Occipital lobe (tissue), 2 donors: ENCODE data around the gene HNRNPH1. TPM values are rescaled to one million over a fixed set of nuclear protein-coding genes. Genes with fewer than 3 reads are reported as not detected.

ENCODE experiments used
- DNase-seq: peaks from one replicate; lab custom pipeline; 2025; lab: John Stamatoyannopoulos, UW
- total RNA-seq: library from RNA; depleted of rRNA; stranded (reverse); fragments of >200 nt; gene quantifications from one replicate; pipeline ENCODE4 v1.2.3, GENCODE V29; 2014

The HNRNPH1 gene
- total RNA-seq, 1 donor from 2014 or later = 755 TPM

GRCh38 chr5:179623906-179624741 is 653 bp upstream of the HNRNPH1 start:
- no peak for DNase-seq

GRCh38 chr5:179621551-179622214 is 1.8 kb downstream of the HNRNPH1 start:
- no peak for DNase-seq

- no peak for DNase-seq
These were observed 2.6 kb downstream of the HNRNPH1 start for GRCh38 chr5:179620703-179621350.

- no peak for DNase-seq
These were observed 3.2 kb downstream of the HNRNPH1 start for GRCh38 chr5:179620293-179620692.

- DNase-seq = no peak
These were observed 3.7 kb downstream of the HNRNPH1 start for GRCh38 chr5:179619776-179620175.

GRCh38 chr5:179618923-179619554 is 4.4 kb downstream of the HNRNPH1 start:
- no peak for DNase-seq

GRCh38 chr5:179617930-179618329 is 5.5 kb downstream of the HNRNPH1 start:
- no peak for DNase-seq

GRCh38 chr5:179616002-179616594 is 7.4 kb downstream of the HNRNPH1 start:
- no peak for DNase-seq

GRCh38 chr5:179615203-179615602 is 8.3 kb downstream of the HNRNPH1 start:
- no peak for DNase-seq

GRCh38 chr5:179614745-179615144 is 8.7 kb downstream of the HNRNPH1 start:
- DNase-seq = no peak

- no peak for DNase-seq
These were observed 9.9 kb downstream of the HNRNPH1 start for GRCh38 chr5:179613460-179614071.

GRCh38 chr5:179612577-179613459 is 10.7 kb downstream of the HNRNPH1 start:
- DNase-seq = no peak

GRCh38 chr5:179610903-179611265 is 12.6 kb downstream of the HNRNPH1 start:
- DNase-seq = no peak

GRCh38 chr5:179610109-179610902 is 13.2 kb downstream of the HNRNPH1 start:
- DNase-seq = no peak

- no peak for DNase-seq
These were observed 13.7 kb downstream of the HNRNPH1 start for GRCh38 chr5:179609834-179610108.

GRCh38 chr5:179608131-179608581 is 15.3 kb downstream of the HNRNPH1 start:
- DNase-seq = peak; percentile 50

- peak; percentile 64 for DNase-seq
These were observed 16.1 kb downstream of the HNRNPH1 start for GRCh38 chr5:179607160-179607931.

- no peak for DNase-seq
These were observed 16.6 kb downstream of the HNRNPH1 start for GRCh38 chr5:179606910-179607159.
